Cerebellar cortex (tissue), 1 donor: ENCODE data around the gene UBE2S.

Source experiments
- DNase-seq: peaks from one replicate; pipeline ENCODE4 v3.0.0-alpha.2; 2015; ENCODE audit warnings: low spot score

Gene UBE2S

GRCh38 chr19:55384131-55384919 lies 23.3 kb downstream of the UBE2S start, which contains the start of gene TMEM238:
Gene TMEM238, minus strand, starts transcription at chr19:55384292. Its CDS starts 33 bp downstream, at chr19:55384259.
- no peak for DNase-seq

- DNase-seq = no peak
Observed at GRCh38 chr19:55383279-55384130, 24.1 kb downstream of the UBE2S start.

GRCh38 chr19:55382522-55383054 lies 25.0 kb downstream of the UBE2S start:
- DNase-seq = no peak

GRCh38 chr19:55382013-55382412 lies 25.6 kb downstream of the UBE2S start:
- DNase-seq = no peak

- DNase-seq = no peak
Observed at GRCh38 chr19:55379174-55379573, 28.4 kb downstream of the UBE2S start.

GRCh38 chr19:55377356-55378131 lies 30.0 kb downstream of the UBE2S start:
- DNase-seq = no peak

GRCh38 chr19:55376241-55376933 lies 31.2 kb downstream of the UBE2S start, which contains the start of gene TMEM190:
Gene TMEM190, plus strand, starts transcription at chr19:55376826. Its CDS starts 28 bp downstream, at chr19:55376854.
- DNase-seq = no peak

- DNase-seq = no peak
Observed at GRCh38 chr19:55373993-55374757, 33.4 kb downstream of the UBE2S start.

- no peak for DNase-seq
Observed at GRCh38 chr19:55373306-55373992, 34.1 kb downstream of the UBE2S start.

GRCh38 chr19:55372316-55373081 lies 35.1 kb downstream of the UBE2S start:
- DNase-seq = no peak

- no peak for DNase-seq
Observed at GRCh38 chr19:55370305-55370988, 37.1 kb downstream of the UBE2S start, which contains the start of gene IL11. Gene IL11, minus strand, starts transcription at chr19:55370463. Its CDS starts 153 bp downstream, at chr19:55370310.

- DNase-seq = peak; percentile 63
Observed at GRCh38 chr19:55369653-55370304, 37.8 kb downstream of the UBE2S start.

- no peak for DNase-seq
Observed at GRCh38 chr19:55368701-55369563, 38.7 kb downstream of the UBE2S start.

GRCh38 chr19:55368106-55368505 lies 39.5 kb downstream of the UBE2S start:
- no peak for DNase-seq

GRCh38 chr19:55366790-55367189 lies 40.8 kb downstream of the UBE2S start:
- DNase-seq = no peak

- no peak for DNase-seq
Observed at GRCh38 chr19:55365964-55366363, 41.6 kb downstream of the UBE2S start.

GRCh38 chr19:55365245-55365644 lies 42.3 kb downstream of the UBE2S start:
- no peak for DNase-seq
